Smooth muscle cell (in vitro differentiated cells): ENCODE measurements around the gene STARD10. TPM values are rescaled to one million over a fixed set of nuclear protein-coding genes. Genes with fewer than 3 reads are reported as not detected.

Experiments used
- DNase-seq: peaks from one replicate; lab custom pipeline; 2025; ENCODE audit not compliant: unreplicated experiment; lab: John Stamatoyannopoulos, UW
- H2AFZ ChIP-seq: fragments of 200-600 bp; sonication (generic); 2 replicates; pipeline ENCODE4 v1.6.0; 2016; ENCODE audit warnings: antibody characterized with exemption, low read depth, mild to moderate bottlenecking
- H3F3A ChIP-seq: fragments of 200-600 bp; sonication (generic); 2 replicates; pipeline ENCODE4 v1.6.0; 2017; ENCODE audit warnings: antibody characterized with exemption, low read depth
- H3K27ac ChIP-seq: fragments of 200-600 bp; sonication (generic); 2 replicates; pipeline ENCODE4 v1.5.1; 2016; ENCODE audit warnings: low read depth, mild to moderate bottlenecking
- H3K27me3 ChIP-seq: fragments of 200-600 bp; sonication (generic); 2 replicates; pipeline ENCODE4 v1.6.1; 2016; ENCODE audit warnings: low read depth, mild to moderate bottlenecking
- H3K36me3 ChIP-seq: fragments of 200-600 bp; sonication (generic); 2 replicates; pipeline ENCODE4 v1.5.1; 2016; ENCODE audit warnings: low read depth
- H3K4me1 ChIP-seq: fragments of 200-600 bp; sonication (generic); 2 replicates; pipeline ENCODE4 v1.5.1; 2016; ENCODE audit warnings: low read depth
- H3K4me2 ChIP-seq: fragments of 200-600 bp; sonication (generic); 2 replicates; pipeline ENCODE4 v1.6.0; 2016; ENCODE audit warnings: mild to moderate bottlenecking
- H3K4me3 ChIP-seq: fragments of 200-600 bp; sonication (generic); 2 replicates; pipeline ENCODE4 v1.5.1; 2016; ENCODE audit warnings: mild to moderate bottlenecking
- H3K79me2 ChIP-seq: fragments of 200-600 bp; sonication (generic); 2 replicates; pipeline ENCODE4 v1.6.0; 2016; ENCODE audit warnings: low read depth, mild to moderate bottlenecking
- H3K9ac ChIP-seq: fragments of 200-600 bp; sonication (generic); 2 replicates; pipeline ENCODE4 v1.6.0; 2016; ENCODE audit warnings: low read depth
- H3K9me3 ChIP-seq: fragments of 200-600 bp; sonication (generic); replicated peaks from 2 replicates; pipeline ENCODE4 v1.5.1; 2016; ENCODE audit warnings: low read depth
- H4K20me1 ChIP-seq: fragments of 200-600 bp; sonication (generic); 2 replicates; pipeline ENCODE4 v1.6.0; 2016; ENCODE audit warnings: low read depth
- CTCF ChIP-seq: fragments of 200-600 bp; sonication (generic); IDR thresholded peaks from 2 replicates; pipeline ENCODE4 v1.5.1; 2017; ENCODE audit warnings: borderline replicate concordance, mild to moderate bottlenecking, antibody characterized with exemption; ENCODE audit not compliant: insufficient read depth, poor library complexity, severe bottlenecking
- WGBS: methylation state at CpG from one replicate; pipeline ENCODE4 v1.1.7; 2016; ENCODE audit warnings: low lambda C conversion rate; 5-methylcytosine and 5-hydroxymethylcytosine counted together
- polyA plus RNA-seq: library from polyadenylated mRNA; unstranded; fragments of >200 nt; fragmentation: Nextera tagmentation; extraction: Ambion mirVana; gene quantifications from 2 replicates; pipeline ENCODE4 v1.2.1, GENCODE V29; 2016
- total RNA-seq: library from RNA; depleted of rRNA; stranded (reverse); fragments of >200 nt; gene quantifications from 2 replicates; pipeline ENCODE4 v1.2.3, GENCODE V29; 2014

STARD10 gene
- total and polyA plus RNA-seq, 2 experiments from 2014 or later = 87.7 to 130 TPM

GRCh38 chr11:72730243-72730642, 63.6 kb downstream of the STARD10 start:
- H3K9me3 ChIP-seq = no peaks in the 10 kb centered on the region
- no peak overlapping the region for H3K4me2 ChIP-seq
- DNase-seq = no peak
- no peak for TF ChIP-seq CTCF
- no peak overlapping the region for H3K9ac ChIP-seq
- 58% methylated on average over 5 of the region's 5 CpGs for WGBS
- H3K27me3 ChIP-seq = no peaks in the 10 kb centered on the region
- no peak overlapping the region for H3K4me3 ChIP-seq
- H3K4me1 ChIP-seq = no peaks in the 10 kb centered on the region
- H3K36me3 ChIP-seq = no peaks in the 10 kb centered on the region
- no peak overlapping the region for H3K27ac ChIP-seq
- peaks cover 33% of the 10 kb centered on the region for H3K79me2 ChIP-seq
- H4K20me1 ChIP-seq = no peaks in the 10 kb centered on the region
- H3F3A ChIP-seq = no peaks in the 10 kb centered on the region
- no peak overlapping the region for H2AFZ ChIP-seq

GRCh38 chr11:72727521-72727920, 66.3 kb downstream of the STARD10 start:
- Histone ChIP-seq H3K4me2 (no peak overlapping the region), H3K9ac (no peak overlapping the region), H3K79me2 (peaks cover 34% of the 10 kb centered on the region), H3K27me3 (no peaks in the 10 kb centered on the region), H3K27ac (no peak overlapping the region), H3K36me3 (no peaks in the 10 kb centered on the region), H3K4me3 (no peak overlapping the region), H2AFZ (no peak overlapping the region), H3K4me1 (no peaks in the 10 kb centered on the region), H4K20me1 (no peaks in the 10 kb centered on the region), H3K9me3 (no peaks in the 10 kb centered on the region), H3F3A (no peaks in the 10 kb centered on the region)
- no peak for TF ChIP-seq CTCF
- DNase-seq = no peak
- WGBS = 52% methylated on average over 4 of the region's 4 CpGs

GRCh38 chr11:72726266-72727220, 67.3 kb downstream of the STARD10 start:
- 92% methylated on average over 24 of the region's 40 CpGs for WGBS
- H3K9me3 ChIP-seq = no peaks in the 10 kb centered on the region
- no peak for DNase-seq
- no peak overlapping the region for H3K27ac ChIP-seq
- H3K4me2 ChIP-seq = no peak overlapping the region
- no peak overlapping the region for H3K4me3 ChIP-seq
- no peak overlapping the region for H2AFZ ChIP-seq
- no peaks in the 10 kb centered on the region for H3K36me3 ChIP-seq
- H4K20me1 ChIP-seq = no peaks in the 10 kb centered on the region
- H3F3A ChIP-seq = no peaks in the 10 kb centered on the region
- no peak for TF ChIP-seq CTCF
- no peaks in the 10 kb centered on the region for H3K4me1 ChIP-seq
- peaks cover 32% of the 10 kb centered on the region for H3K79me2 ChIP-seq
- no peak overlapping the region for H3K9ac ChIP-seq
- no peaks in the 10 kb centered on the region for H3K27me3 ChIP-seq

GRCh38 chr11:72725724-72726028, 68.2 kb downstream of the STARD10 start:
- Histone ChIP-seq H3K27ac (no peak overlapping the region), H3K79me2 (peaks cover 40% of the 10 kb centered on the region)

More at GRCh38 chr11:72725724-72726028, 68.2 kb downstream of the STARD10 start:
- Histone ChIP-seq H3F3A (no peaks in the 10 kb centered on the region), H2AFZ (no peak overlapping the region), H3K4me2 (no peak overlapping the region), H3K4me3 (no peak overlapping the region), H3K9ac (no peak overlapping the region), H3K4me1 (peaks cover 2% of the 10 kb centered on the region), H3K36me3 (no peaks in the 10 kb centered on the region), H3K9me3 (no peaks in the 10 kb centered on the region), H3K27me3 (no peaks in the 10 kb centered on the region), H4K20me1 (peaks cover 7% of the 10 kb centered on the region)
- no peak for DNase-seq
- WGBS = 76% methylated on average over 4 of the region's 4 CpGs
- no peak for TF ChIP-seq CTCF
